Measurements from ENCODE around the gene KCNJ4. TPM values are rescaled to one million over a fixed set of nuclear protein-coding genes. Genes with fewer than 3 reads are reported as not detected.

Gene KCNJ4
- total RNA-seq, 1 experiment from 2014 or later, result 0.92 TPM

DNA sequence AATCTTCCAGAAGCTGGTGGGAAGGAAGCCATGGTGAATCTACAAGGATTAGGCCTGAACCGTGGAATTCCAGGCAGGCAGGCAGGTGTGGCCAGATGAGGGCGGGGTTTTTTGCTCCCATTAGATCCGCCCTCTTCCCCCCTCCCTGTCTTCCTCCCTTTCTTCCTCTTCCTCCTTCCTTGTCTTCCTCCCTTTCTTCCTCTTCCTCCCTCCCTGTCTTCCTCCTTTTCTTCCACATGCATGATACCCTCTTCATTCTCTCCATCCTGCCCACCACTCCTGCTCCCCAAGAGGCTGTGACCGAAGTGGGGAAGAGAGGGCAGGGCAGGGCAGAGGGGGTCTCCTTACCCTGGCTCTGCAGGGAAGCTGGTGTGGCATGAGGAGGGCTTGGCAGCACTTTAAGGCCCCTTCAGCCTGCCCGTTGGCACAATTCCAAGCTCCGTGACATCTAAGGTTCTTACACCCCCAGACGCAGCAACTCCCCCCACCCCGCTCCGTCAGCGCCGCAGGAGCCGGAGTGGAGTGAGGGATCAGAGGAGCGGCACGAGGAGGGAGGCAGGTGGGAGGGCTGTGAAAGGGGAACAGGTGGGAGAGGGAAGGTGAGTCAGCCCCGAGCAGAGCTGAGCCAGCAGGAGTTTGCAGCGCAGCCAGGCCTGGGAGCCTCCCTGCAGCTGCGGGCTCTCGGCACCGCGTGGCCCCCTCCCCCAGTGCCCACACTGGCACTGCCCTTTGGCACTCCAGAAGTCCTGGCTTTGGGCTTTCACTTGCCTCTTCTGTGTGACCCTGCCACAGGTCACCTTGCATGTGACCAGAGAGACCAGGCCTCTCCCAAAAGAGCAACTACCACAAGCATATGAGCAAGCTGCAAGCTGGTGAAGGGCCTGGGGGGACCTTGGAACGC, 32.1 kb downstream of the KCNJ4 start:
- peak overlapping the region in 1 of 2 experiments; percentile 20; a peak in 1 of 5 replicates for H3K4me3 Mint-ChIP-seq
- no peaks in the 10 kb centered on the region for H3K27me3 Mint-ChIP-seq (ENCODE audit: low read depth)
- peak; percentile 59 for DNase-seq

More for the DNA sequence above, 32.1 kb downstream of the KCNJ4 start:
- no peak overlapping the region for H4K8ac ChIP-seq (replicated peaks; ENCODE audit: insufficient read length, low read depth, low read length)
- no peak overlapping the region for H2AFZ ChIP-seq (ENCODE audit: low read length)
- H3K27ac Mint-ChIP-seq, result 0 out of 7 replicates have a peak overlapping the region, but pooled peaks of 1 of the 3 experiments have one; percentile 68
- peaks cover 23 to 40% of the 10 kb centered on the region in 2 experiments for H3K4me1 Mint-ChIP-seq
- H3K56ac ChIP-seq (ENCODE audit: insufficient read length, low read depth, low read length), result no peak overlapping the region
- no peak overlapping the region for H2AK5ac ChIP-seq (ENCODE audit: insufficient read length, low read length)
- no peaks in the 10 kb centered on the region for H3K9me3 Mint-ChIP-seq
- H3K9ac ChIP-seq (ENCODE audit: extremely low read depth, insufficient read length, low read length), result no peak overlapping the region
- H3K18ac ChIP-seq (ENCODE audit: insufficient read length, low read depth, low read length), result no peak overlapping the region
- H3K4me2 ChIP-seq (ENCODE audit: insufficient read depth, insufficient read length, low read length), result no peak overlapping the region
- H3K9me3 ChIP-seq (ENCODE audit: control insufficient read depth, low read depth, low read length), result no peaks in the 10 kb centered on the region
- TF ChIP-seq, protein P1, sequence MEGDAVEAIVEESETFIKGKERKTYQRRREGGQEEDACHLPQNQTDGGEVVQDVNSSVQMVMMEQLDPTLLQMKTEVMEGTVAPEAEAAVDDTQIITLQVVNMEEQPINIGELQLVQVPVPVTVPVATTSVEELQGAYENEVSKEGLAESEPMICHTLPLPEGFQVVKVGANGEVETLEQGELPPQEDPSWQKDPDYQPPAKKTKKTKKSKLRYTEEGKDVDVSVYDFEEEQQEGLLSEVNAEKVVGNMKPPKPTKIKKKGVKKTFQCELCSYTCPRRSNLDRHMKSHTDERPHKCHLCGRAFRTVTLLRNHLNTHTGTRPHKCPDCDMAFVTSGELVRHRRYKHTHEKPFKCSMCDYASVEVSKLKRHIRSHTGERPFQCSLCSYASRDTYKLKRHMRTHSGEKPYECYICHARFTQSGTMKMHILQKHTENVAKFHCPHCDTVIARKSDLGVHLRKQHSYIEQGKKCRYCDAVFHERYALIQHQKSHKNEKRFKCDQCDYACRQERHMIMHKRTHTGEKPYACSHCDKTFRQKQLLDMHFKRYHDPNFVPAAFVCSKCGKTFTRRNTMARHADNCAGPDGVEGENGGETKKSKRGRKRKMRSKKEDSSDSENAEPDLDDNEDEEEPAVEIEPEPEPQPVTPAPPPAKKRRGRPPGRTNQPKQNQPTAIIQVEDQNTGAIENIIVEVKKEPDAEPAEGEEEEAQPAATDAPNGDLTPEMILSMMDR (conservative IDR thresholded peaks at IDR 0.05), result no peak
- H3K79me2 ChIP-seq (ENCODE audit: insufficient read depth, low read length), result no peaks in the 10 kb centered on the region
- H3K23me2 ChIP-seq (ENCODE audit: insufficient read length, low read depth, low read length, poor library complexity, severe bottlenecking), result no peaks in the 10 kb centered on the region
- H4K20me1 ChIP-seq (ENCODE audit: control insufficient read depth, insufficient read depth, insufficient read length), result no peaks in the 10 kb centered on the region
- H2BK12ac ChIP-seq (ENCODE audit: insufficient read length, low read depth, low read length), result no peak overlapping the region
- H2BK15ac ChIP-seq (ENCODE audit: low read depth, low read length), result no peak overlapping the region
- no peak overlapping the region for H4K91ac ChIP-seq (ENCODE audit: insufficient read length, low read depth, low read length)
- no peak overlapping the region for H3K4ac ChIP-seq (ENCODE audit: low read depth, low read length)
- no peak overlapping the region for H3K23ac ChIP-seq (ENCODE audit: insufficient read length, low read depth, low read length)
- no peak overlapping the region for H2BK5ac ChIP-seq (ENCODE audit: insufficient read length, low read length)
- no peaks in the 10 kb centered on the region for H3K79me1 ChIP-seq (ENCODE audit: insufficient read depth, low read depth, low read length, poor library complexity, severe bottlenecking)
- H3K27me3 ChIP-seq (ENCODE audit: insufficient read depth, low read length), result no peaks in the 10 kb centered on the region
- no peak overlapping the region for H4K5ac ChIP-seq (ENCODE audit: insufficient read length, low read depth, low read length)
- WGBS (ENCODE audit: extremely low coverage, insufficient read length, low lambda C conversion rate), result no CpG with 5 or more reads among the region's 21 CpGs
- no peaks in the 10 kb centered on the region for H3K36me3 Mint-ChIP-seq (ENCODE audit: insufficient read depth in 1 of 3, low read depth in 3 of 3)
- peak overlapping the region; percentile 4; the same call in 1 of the 2 replicates for H3K14ac ChIP-seq (ENCODE audit: insufficient read depth, low read length)
- H2BK20ac ChIP-seq (ENCODE audit: low read depth, low read length, poor library complexity, severe bottlenecking), result no peak overlapping the region
- no peak overlapping the region for H3T11ph ChIP-seq (ENCODE audit: low read length)
- H3K4me1 ChIP-seq (ENCODE audit: insufficient read depth, low read length), result no peaks in the 10 kb centered on the region; the same call in 1 of the 2 replicates
- no peak overlapping the region for H2BK120ac ChIP-seq (ENCODE audit: low read depth, low read length, poor library complexity, severe bottlenecking)
- no peak overlapping the region for H3K27ac ChIP-seq (ENCODE audit: insufficient read length, low read depth, low read length)

All from H9 (cell line).